ENCODE data around the gene RNASE1.
"Not testable (repeated sequence)": the region's sequence is repeated elsewhere in the genome, so short reads cannot be mapped to it uniquely, and the experiment has no call there.

RNASE1 gene

DNA sequence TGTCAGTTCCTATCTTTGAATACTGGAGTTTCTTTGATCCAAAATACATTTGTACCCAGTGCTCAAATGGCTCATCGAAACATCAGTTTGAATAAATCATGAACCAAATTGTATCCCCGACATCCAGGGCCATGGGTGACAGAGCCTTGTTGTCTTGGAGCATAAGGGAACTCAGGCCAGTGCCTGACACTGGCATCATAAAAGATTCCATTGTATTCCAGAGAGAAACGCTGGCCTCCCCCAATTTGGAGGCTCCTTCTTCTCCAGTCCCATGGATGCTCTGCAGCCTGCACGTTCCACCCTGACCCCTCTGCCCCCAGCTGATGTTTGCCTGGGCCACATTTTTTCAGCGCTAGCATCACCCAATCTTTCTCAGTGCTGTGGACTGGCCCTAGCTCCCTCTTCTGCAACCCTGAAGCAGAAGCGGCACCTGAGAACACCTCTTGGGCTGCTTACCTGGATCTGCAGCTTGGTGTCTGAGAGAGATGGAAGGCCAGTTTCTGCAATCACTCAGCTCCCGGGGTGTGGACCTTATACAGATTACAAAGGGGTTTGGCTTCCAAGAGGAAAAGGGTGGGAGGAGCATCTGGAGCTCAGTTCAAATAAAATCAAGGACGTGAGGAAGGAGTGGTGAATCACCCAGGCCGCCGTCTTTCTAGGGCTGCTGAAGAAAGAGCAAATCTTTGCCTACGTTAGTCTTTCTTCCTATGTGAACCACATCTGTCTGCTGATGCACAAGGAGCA is at the start of gene RNASE1:
Gene RNASE1, minus strand, starts transcription at position 504 of the 744 bp plus-strand sequence. CDS start 776 bp downstream, outside the sequence.
- DNase-seq = no peak

DNA sequence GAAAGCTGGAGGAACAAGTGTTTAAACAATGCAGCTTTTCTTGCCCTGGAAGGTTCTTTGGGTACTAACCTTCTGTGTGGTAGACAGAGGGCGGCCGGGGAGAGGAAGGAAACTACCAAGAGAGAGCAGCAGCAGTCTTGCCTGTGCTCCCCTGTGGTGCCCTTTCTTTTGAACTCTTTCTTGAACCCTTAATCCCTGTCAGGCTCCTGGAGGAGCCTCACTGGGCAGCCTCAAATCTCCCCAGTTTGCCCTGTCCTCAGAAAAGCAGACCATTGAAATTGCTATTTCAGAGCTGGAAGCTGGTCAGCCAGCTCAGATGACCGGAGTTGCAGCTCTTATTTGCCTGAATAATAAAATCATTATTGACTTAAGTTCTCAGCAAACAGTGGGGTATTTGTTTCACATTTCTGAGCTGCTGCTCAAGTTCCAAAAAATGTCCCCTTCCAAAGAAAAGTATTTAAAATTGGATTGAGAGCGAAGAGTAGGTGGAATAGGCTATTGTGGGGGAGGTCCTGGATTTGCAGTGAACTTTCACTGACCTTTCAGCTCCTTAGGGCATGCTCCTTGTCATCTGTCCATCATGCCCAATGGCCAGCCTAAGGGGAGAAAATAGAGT is 46.4 kb upstream of the RNASE1 start:
- no peak for DNase-seq

DNA sequence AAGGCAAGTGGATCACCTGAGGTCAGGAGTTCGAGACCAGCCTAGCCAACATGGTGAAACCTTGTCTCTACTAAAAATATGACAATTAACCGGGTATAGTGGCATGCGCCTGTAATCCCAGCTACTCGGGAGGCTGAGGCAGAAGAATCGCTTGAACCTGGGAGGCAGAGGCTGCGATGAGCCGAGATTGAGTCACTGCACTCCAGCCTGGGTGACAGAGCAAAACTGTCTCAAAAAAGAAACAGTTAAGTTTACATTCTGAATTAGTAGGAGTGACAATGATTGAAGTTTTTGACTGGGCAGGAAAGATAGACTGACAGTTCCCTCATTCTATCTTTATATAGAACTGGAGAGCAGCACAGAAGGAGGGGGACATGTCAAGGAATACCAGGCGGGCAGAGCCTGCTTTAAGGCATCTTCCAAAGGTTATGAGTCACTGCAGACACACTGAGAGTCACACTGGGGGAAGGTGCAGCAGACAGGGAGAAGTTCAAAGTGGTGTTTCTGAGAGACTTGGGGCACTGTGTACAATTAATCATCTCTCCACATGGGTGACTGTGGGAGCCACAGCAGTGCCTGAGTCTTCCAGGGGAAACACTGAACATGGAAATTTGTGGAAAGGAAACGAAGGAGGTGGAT is 45.8 kb upstream of the RNASE1 start:
- no peak for DNase-seq

DNA sequence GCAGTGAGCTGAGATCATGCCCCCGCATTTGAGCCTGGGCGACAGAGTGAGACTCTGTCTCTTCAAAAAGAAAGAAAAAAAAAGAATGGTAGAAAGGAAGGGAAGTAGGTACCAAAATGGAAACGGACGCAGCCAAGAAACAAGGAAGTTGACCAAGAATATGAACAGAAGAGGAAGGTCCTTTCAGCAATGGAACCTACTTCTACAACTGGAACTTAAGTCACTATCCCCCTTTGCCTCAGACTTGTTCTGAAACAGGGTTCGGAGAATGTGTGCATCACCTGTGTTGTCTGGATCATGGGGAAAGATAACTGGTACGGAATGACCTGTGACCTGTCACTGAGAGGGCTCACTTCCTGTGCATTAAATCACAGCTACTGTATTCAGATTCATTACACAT is 43.9 kb upstream of the RNASE1 start:
- DNase-seq = no peak

DNA sequence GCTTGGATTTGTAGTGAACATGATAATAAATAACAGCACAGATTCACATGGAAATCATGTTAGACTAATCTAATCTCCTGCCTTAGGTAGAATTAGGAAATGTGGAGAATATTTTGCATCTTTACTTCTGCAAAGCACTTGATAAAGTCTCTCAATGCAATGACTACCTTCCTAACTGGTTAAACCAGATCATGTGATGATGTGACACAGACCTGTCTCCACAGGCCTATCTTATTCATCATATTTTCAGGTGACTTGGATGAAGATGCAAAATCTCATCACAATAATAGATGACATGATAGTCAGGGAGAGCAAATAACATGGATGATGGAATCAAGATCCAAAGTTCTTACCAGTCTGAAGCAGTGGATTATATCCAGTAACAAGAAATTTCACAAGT is 38.5 kb upstream of the RNASE1 start:
- DNase-seq = no peak

DNA sequence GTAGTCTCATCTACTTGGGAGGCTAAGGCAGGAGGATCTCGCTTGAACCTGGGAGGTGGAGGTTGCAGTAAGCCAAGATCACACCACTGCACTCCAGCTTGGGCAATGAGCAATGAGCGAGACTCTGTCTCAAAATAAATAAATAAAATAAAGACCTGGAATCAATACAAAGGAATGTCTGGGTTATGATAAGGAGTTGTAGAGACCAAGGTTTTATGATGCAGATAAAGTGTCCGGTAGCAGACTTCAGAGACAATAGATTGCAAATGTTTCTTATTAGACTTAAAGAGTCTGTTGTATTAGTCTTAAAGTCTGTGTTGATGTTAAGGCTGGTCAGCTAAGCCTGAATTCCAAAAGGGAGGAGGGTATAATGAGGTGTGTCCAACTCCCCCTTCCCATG is 35.2 kb upstream of the RNASE1 start:
- DNase-seq = no peak

DNA sequence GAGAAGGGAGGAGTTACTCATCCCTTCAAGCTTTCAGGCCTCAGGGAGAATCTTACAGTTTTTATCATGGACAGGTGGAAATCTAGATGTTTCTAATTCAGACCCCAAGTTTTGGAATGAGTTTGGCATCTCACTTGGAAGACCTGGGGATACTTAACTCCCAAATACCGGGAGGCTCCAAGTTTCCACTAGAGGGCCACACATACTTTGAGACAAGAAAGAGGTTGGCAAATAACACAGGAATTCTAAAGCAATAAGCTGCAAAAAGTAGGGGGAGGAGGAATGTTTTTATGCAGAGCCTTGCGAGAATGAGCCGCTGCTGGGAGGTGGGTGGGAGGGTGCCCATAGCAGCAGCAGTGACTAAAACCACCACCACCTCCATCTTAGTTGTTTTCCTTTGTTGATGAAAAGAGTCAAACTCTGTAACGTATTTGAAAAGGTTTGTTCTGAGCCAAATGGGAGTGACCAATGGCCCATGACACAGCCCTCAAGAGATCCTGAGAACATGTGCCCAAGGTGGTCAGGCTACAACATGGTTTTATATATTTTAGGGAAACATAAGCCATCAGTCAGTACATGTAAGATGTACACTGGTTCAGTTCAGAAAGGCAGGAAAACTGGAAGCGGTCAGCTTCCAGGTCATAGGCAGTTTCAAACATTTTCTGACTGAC is 34.2 kb upstream of the RNASE1 start:
- DNase-seq = no peak

DNA sequence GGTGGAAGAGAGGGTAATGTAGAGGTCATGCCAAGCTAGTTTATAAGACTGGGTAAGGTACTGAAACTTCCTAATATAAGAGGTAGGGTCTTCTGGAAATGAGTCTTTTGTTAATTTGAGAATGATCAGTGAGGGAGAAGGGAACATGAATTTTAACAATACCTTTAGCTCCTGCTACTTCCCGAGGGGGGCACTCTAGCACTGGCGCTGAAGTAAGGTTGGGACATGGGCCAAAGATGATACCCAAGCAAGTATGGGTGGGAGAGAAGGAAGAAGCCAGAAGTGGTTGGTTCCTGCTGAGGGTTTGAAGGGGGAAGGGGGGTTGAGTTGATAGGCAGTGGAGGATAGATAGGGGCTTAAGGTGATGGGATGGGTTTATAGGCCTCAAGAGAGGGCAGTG is 32.3 kb upstream of the RNASE1 start:
- DNase-seq = no peak

DNA sequence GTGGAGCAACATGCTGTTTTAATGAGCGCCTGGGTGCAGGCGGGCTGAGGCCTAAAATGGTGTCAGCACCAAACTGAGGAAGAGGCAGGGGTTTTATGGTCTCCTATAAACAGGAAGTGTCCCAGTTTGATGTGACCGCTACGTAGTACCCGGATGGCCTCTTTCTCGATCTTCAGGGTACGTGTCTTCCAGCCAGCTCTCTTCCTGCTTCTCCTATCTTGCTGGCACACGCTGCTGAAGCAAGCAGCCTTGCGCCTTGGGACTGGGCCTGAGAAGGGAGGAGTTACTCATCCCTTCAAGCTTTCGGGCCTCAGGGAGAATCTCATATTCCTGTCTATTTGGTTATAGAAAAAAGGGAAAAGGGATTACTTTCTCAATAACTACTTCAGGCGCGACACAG is 28.2 kb upstream of the RNASE1 start:
- no peak for DNase-seq

DNA sequence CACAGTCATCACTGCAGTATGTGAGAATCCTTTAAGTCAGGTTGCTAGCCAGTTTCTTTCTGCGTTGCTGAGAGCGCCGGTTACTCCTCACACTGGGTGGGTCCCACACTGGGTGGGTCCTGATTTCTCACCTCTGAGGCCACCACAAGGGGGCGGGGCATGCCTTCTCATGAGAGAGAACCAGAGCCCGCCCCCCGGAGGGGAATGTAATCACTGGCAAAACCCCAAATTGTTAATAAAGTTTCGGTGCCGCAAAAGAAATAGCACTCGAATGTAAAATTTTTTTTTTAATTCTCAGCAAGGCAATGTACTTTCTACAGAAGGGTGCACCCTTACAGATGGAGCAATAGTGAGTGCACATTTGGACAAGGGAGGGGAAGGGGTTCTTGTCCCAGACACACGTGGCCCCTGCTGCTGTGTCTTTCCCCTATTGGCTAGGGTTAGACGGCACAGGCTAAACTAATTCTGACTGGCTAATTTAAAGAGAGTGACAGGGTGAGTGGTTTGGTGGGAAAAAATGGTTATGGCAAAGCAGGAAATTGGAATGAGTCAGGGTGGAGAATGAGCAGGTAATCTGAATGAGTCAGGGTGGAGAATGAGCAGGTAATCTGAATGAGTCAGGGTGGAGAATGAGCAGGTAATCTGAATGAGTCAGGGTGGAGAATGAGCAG is 25.5 kb upstream of the RNASE1 start:
- not testable (repeated sequence) for DNase-seq

DNA sequence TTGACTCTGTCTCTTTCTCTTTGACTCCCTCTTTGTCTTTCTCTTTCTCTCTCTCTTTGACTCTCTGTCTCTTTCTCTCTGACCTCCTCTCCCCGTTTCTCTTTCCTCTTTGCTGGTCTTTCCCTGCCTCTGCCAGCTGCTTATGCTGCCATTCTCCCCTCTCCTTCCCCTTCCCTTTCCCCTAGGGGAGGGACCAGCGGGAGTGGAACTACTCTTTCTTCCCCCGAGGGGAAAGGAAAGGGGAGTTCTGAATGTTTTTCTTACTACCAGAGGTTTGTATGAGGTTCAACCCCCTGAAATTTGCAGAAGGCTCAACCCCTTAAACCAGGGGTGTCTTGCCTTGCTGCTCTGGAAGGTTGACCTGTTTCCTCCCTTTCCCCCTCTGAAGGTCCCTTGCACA is 24.7 kb upstream of the RNASE1 start:
- DNase-seq = no peak

DNA sequence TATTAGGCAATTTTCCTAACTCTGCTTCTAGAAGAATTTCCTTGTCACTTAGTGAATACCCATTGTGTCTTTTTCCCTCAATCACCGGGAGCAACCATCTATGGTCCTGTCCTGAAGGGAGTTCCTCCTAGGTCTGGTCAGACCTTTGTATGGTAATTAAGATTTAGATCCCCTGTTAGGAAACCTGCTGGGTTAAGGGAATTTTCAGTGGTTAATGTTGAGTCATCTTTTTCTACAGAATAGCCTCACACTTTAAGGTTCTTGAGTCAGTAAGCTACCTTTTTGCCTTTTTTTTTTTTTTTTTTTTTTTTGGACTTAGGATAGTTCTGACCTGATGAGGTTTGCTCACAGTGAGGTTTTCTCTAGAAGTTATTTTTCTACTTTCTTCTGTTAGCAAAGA is 24.0 kb upstream of the RNASE1 start:
- not testable (repeated sequence) for DNase-seq

DNA sequence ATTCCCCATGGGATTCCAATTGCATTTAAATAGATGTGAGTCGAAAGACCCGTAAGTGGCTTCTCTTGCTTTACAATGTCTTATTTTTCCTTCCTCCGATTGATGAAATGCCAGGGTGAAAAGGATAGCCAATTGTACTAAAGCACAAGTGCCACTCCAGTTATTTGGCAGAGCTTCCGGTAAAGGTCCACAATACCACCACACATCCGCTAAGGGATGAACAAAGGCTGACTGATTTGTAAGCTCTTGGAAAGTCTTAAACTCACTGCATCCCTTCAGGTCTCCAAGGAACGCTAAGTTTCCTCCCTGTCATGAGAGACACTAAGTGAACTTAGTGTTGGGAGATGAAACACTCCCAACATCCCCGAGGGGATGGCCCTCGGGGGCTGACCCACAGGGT is 21.2 kb upstream of the RNASE1 start:
- DNase-seq = no peak

DNA sequence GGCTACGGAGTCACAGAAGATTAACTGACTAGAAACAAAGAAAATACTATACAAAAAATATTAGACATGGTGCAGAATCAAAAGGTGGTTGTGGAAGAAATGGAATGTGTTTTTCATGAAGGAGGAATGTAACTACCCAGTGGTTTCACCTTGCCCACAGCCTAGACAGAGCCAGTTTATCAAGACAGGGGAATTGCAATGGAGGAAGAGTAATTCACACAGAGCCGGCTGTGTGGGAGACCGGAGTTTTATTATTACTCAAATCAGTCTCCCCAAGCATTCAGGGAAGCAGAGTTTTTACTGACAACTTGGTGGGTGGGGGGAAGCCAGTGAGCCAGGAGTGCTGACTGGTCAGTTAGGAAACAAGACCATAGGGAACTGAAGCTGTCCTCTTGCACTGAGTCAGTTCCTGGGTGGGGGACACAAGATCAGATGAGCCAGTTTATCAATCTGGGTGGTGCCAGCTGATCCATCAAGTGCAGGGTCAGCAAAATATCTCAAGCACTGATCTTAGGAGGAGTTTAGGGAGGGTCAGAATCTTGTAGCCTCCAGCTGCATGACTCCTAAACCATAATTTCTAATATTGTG is 19.0 kb upstream of the RNASE1 start:
- DNase-seq = not testable (repeated sequence)

DNA sequence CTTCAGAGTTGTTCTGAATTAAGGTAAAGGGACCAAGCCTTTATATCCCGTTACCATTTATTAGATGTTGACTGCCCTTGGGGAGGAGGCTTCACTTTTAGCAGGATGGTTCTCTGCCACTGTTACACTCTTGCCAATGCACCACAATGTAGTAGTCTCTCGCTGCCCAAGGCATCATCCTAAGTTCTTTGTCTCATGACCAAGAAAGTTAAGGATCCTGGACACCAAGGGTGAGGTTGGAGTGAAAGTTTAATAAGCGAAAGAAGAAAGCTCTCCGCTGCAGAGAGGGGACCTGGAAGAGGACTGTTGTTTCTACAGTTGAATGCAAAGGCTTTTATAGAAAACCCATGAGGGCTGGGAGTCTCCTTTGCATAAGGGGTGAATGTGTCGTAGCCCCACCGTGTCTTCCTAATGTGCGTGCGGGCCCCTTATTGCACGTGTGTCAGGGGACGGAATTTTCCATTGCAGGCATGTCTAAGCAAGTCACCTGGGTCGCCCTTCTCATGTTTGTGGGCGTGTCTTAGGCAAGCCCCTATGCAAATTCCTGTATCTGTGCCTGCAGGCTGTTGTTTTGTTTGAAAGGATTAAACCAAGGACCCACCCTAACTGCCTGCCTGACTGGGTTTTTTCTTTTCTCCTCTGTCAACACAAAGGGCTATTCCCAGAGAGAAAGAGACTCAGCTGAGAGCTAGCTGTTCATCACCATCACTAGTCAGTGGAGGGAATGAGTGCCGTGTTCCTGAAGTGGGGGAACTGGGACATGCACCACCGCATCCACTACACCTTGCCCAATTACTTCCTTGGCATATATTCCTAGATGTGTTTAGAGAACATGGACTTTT is 17.6 kb upstream of the RNASE1 start:
- DNase-seq = no peak

DNA sequence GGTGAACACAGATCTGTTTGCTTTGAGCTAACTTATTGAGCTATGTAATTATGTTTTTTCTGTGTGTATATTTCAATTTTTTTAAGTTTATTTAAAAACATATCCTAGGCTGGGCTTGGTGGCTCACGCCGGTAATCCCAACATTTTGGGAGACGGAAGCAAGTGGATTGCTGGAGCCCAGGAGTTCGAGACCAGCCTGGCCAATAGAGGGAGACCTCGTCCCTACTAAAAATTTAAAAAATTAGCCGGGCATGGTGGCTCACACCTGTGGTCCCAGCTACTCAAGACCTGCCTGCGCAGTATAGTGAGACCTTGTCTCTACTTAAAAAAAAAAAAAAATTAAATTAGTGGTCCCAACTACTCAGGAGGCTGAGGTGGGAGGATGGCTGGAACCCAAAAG is 16.2 kb upstream of the RNASE1 start:
- DNase-seq = no peak

DNA sequence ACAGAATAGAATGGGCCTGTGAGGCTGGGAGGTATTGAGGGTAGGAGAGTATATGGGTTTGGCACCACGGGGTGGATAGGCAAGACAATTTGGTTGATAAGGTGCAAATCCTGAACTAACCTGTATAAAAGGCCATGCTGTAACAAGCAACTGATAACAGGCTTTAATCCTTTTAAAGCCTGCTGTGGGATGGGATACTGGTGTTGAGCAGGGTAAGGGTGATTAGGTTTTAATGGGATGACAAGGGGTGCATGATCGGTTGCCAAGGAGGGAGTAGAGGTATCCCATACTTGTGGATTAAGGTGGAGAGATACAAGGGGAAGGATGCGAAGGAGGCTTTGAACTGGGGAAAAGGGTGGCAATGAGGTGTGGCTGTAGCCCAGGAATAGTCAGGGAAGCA is 13.3 kb upstream of the RNASE1 start:
- DNase-seq = not testable (repeated sequence)

DNA sequence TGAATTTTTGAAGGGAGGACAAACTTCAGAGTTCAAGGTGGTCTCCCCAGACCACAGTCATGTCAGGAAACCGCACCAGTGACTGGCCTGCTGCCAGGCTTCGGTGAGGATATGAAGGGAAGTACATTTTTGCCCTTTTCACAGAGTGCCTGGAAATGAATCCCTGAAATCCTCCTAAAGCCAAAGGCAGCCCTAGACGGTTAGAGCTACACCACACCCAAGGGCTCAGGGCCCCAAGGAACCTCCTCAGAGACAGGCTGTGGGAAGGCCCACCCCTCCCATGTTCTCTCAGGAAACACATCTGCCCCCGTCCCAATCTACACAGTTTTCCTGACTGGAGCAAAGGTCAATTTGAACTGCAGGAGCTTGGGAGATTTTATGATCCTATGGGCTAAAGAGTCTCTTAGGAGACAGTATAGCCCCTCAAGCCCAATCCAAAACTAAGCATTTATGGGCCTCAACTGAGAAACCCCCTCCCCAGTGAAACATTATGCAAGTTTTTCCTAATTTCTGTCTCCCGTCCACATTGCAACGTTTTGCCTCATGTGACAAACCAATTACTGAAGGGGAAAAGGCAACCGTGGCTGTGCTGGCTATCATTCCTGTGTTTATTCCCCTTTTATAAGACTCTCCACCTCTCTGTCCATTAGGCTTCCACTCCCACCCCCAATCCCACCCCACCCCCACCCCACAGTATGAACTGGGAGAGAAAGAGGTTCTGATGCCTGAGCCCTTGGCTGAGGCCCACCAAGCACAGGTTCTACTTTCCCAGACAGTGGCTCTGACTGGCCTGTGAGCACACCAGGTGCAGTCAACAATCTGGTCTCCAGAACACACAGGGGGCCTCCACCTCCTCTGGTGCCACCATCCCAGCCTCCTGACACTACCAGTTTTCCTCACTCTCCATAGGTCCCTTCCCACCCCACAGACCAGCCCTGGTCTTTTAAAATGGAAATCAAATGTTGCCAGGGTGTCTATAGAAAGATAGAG is 9.6 kb upstream of the RNASE1 start:
- no peak for DNase-seq

DNA sequence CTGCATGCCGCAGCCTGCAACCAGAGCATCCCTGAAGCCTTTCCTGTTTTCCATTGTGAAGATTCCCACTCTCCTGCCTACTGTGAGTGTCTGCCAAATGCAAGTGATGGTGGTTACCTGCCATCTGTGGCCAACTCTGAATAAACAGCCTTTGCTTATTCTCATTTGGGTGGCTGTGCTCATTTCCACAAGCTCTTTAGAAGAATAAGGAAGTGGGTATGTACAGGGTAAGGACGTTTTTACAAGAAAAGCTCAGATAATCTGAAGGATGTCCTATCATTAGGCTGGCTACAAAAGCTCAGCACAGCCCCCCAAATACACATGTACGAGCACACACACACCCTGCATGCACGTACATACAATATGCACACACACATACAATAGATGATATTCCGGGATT is 7.3 kb upstream of the RNASE1 start:
- no peak for DNase-seq

DNA sequence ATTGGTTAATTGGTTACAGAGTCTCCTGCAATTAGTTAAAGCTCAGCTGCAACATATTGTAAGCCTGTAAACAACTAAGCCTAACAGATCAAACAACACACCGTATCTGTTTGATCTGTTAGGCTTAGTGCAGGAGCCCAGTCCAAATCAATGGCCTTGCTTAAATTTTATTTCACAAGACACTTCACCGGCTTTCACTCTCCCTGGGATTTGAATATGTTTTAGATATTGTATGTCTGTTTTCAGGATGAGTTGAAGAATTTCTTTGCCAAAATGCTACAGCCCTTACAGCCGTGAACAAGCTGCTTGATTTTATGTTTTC is 5.5 kb upstream of the RNASE1 start:
- no peak for DNase-seq

Measured in NCI-H1694 treated with DMSO at 0.1 percent for 48 hours (cell line).